LNCAP (cell line): Measurements from ENCODE around the gene SRP14.

ENCODE experiments used
- TF ChIP-seq, protein P1 (sequence below): fragments of 450-650 bp; IDR thresholded peaks from 2 replicates; pipeline ENCODE4 v1.5.1; 2017; ENCODE audit warnings: mild to moderate bottlenecking

Gene SRP14

DNA sequence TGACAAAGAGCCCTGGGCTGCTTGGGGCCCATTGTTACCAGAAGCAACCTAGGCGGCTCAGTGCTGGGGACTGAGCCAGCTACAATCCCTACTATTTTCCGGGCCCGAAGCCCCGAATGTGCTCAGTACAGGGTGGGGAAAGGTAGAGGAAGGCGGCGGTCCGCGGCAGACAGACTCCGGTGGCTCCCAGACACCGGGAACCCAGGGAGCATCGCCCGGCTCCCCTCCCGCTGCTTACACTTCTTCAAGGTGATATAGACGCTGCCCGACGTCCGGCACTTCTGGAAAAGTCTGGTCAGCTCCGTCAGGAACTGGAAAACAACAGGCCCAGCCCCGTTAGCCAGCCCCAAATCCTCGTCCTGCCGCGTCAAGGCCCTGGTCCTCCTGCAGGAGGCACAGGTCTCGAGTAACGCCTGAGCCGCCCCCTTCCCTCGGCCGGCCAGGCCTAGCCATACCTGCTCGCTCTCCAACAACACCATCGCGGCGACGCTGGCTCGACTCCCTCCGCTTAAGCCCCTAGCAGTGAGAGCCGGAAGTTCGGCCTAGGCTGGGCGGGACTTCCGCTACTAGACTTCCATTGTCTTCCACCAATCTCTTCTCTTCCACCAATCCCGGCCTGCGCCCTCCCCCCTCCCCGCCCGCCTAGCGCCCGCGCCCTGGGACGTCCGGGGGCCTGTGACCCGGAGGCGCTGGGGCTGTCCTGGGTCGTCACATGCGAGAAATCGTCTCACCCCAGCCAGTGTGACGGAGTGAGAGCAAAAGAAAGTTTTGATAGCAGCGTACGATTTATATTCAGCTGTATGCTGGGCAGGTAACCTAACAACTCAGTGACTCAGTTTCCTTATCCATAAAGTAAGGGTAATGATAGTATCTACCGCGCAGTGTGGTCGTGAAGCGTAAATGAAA, at the start of gene SRP14:
TSS of gene SRP14 (minus strand) at position 544 of the 906 bp plus-strand sequence. CDS start at position 479, 65 bp downstream.
- TF ChIP-seq, protein P1, sequence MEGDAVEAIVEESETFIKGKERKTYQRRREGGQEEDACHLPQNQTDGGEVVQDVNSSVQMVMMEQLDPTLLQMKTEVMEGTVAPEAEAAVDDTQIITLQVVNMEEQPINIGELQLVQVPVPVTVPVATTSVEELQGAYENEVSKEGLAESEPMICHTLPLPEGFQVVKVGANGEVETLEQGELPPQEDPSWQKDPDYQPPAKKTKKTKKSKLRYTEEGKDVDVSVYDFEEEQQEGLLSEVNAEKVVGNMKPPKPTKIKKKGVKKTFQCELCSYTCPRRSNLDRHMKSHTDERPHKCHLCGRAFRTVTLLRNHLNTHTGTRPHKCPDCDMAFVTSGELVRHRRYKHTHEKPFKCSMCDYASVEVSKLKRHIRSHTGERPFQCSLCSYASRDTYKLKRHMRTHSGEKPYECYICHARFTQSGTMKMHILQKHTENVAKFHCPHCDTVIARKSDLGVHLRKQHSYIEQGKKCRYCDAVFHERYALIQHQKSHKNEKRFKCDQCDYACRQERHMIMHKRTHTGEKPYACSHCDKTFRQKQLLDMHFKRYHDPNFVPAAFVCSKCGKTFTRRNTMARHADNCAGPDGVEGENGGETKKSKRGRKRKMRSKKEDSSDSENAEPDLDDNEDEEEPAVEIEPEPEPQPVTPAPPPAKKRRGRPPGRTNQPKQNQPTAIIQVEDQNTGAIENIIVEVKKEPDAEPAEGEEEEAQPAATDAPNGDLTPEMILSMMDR, result no peak

DNA sequence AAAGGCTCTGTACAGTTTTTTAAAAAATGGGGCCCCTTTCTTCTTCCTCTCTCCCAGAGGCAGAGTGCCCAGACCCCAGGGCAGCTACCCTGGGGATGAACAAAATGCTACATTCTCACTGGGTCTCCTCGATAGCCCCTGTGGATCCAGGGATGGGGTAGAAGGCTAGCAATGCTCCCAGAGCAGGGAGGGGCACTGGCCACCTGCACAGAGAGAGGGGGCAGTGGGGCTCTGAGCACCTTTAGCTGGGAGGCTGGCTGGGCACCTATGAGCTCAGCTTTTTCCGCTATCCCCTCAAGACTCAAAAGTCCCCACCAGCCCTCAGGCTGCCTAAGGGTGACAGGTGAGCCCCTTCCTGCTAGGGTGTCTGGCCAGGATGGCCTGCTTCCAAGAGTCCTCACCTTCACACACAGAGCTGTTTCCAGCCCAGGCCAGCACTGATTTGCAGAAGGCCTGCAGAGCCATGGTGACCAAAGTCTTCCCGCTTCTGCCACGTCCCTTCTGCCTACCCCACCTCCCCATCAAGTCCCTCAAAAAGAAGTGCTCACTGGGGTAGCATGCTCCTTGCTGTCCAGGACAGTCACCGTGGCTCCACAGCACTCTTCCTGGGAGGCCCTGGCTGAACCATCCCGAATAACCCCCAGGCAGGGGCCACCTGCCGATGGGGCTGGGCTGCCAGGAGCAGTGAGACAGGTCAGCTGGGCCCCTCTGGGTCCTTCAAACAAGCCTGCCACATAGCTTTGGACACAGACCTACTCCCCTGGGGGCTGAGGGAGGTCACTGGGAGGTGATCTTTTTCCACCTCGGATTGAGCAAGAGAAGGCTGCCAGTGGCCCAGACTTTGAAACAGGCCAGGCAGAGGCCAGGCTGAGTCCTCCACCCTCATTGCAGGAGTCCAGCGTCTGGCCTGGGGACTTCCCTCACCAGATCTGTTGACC, 49.3 kb upstream of the SRP14 start:
- TF ChIP-seq, protein P1, result no peak

DNA sequence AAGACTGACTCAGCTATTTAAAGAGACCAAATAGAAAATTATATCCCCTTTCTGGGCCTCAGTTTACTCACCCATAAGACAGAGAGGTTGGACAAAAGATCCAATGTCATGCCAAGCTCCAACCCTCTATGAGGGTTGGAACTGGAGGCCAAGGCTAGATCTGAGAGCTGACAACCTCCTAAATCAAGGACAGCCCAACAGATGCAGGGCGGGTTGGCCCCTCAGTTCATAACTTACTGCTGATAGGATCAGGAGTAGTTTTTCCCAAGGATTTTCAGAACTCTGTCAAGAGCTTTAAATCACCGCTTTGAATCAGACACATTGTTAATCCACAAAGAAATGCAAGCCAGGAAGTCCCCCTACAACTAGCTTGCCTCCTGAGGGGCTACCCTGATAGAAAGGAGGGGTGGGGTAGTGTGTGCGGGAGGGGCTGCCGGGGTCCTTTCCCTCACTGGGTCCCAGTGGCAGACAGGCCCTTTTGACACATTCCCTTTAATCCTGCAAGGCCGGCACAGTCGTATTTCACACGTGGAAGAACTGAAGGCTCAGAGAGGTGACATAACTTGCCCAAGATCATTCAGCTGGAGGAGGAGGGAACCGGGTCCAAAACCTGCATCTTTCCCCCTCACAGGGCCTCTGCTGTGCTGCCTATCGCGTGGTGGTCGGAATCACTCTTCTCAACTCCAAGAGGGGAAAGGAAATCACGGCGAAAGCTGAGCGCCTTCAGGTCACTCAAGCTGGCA, 48.3 kb upstream of the SRP14 start:
- TF ChIP-seq, protein P1, result no peak

DNA sequence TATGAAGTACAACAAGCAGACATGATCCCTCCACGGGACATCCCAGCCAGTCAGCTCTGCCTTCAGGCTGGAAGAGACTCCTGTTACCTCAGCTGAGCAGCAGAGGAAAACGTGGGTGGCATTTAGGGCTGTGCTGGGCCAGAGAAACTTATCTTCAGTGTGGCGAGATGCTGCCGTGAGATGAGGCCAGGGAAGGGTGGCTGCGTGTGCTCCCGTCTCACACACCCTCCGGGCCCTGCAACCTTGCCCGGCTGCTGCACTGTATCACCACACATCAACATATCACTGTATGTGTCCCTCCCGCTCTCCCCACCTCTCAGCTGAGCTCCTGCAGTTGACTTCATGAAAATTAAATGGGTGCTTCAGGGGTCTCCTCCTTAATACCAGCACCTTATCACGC, 46.3 kb upstream of the SRP14 start:
- TF ChIP-seq, protein P1, result no peak

GRCh38 chr15:40084650-40085049, 45.7 kb upstream of the SRP14 start:
- TF ChIP-seq, protein P1, result no peak

GRCh38 chr15:40082195-40082883, 43.4 kb upstream of the SRP14 start:
- TF ChIP-seq, protein P1, result no peak
